Liver (tissue), 9 donors: ENCODE data around the gene MAML3. TPM values are rescaled to one million over a fixed set of nuclear protein-coding genes. Genes with fewer than 3 reads are reported as not detected.

Experiments used
- DNase-seq: peaks from one replicate; pipeline ENCODE4 v3.0.0-alpha.2; 2017; ENCODE audit warnings: low spot score
- H3K27ac ChIP-seq, 2 donors: one replicate each; pipeline ENCODE4 v1.7.0; 2013; ENCODE audit warnings: inconsistent platforms in 2 of 2, low read length in 2 of 2, control low read depth in 1 of 2, low read depth in 1 of 2, mild to moderate bottlenecking in 1 of 2
- H3K27me3 ChIP-seq, 4 donors: one replicate each; pipeline versions ENCODE4 v1.6.1 to v1.7.0; 2013; ENCODE audit warnings: low read length in 3 of 4, inconsistent platforms in 1 of 4, mild to moderate bottlenecking in 1 of 4, moderate library complexity in 1 of 4; ENCODE audit not compliant: control insufficient read depth in 4 of 4, insufficient read depth in 4 of 4
- H3K36me3 ChIP-seq, 4 donors: one replicate each; pipeline versions ENCODE4 v1.6.1 to v1.7.0; 2013; ENCODE audit warnings: low read length in 3 of 4, mild to moderate bottlenecking in 3 of 4, low read depth in 1 of 4, moderate library complexity in 1 of 4; ENCODE audit not compliant: control insufficient read depth in 4 of 4, insufficient read depth in 3 of 4
- H3K4me1 ChIP-seq, 4 donors: one replicate each; pipeline versions ENCODE4 v1.6.1 to v1.7.0; 2013; ENCODE audit warnings: low read length in 3 of 4, mild to moderate bottlenecking in 3 of 4, moderate library complexity in 1 of 4; ENCODE audit not compliant: control insufficient read depth in 4 of 4, insufficient read depth in 4 of 4
- H3K4me3 ChIP-seq, 3 donors: one replicate each; pipeline versions ENCODE4 v1.6.1 to v1.7.0; 2013; ENCODE audit warnings: low read length in 3 of 3, control low read depth in 1 of 3, low read depth in 1 of 3, mild to moderate bottlenecking in 1 of 3
- H3K9ac ChIP-seq, 2 donors: one replicate each; pipeline ENCODE4 v1.7.0; 2013; ENCODE audit warnings: low read length in 2 of 2, mild to moderate bottlenecking in 2 of 2, moderate library complexity in 2 of 2, control low read depth in 1 of 2, low read depth in 1 of 2
- H3K9me3 ChIP-seq, 4 donors: one replicate each; pipeline versions ENCODE4 v1.6.1 to v1.7.0; 2013; ENCODE audit warnings: low read length in 3 of 4; ENCODE audit not compliant: control insufficient read depth in 4 of 4
- EGR1 ChIP-seq, 2 donors: IDR thresholded peaks; 2 replicates each; pipeline ENCODE4 v1.6.1; 2016 to 2018; ENCODE audit warnings: antibody characterized with exemption in 2 of 2, low read depth in 2 of 2
- FOXA1 ChIP-seq: IDR thresholded peaks from 2 replicates; pipeline ENCODE4 v1.6.1; 2016; ENCODE audit warnings: antibody characterized with exemption
- FOXA2 ChIP-seq: IDR thresholded peaks from 2 replicates; pipeline ENCODE4 v1.6.1; 2016; ENCODE audit warnings: antibody characterized with exemption
- GABPA ChIP-seq, 2 donors: IDR thresholded peaks in 1 of 2; conservative IDR thresholded peaks in 1 of 2; 2 replicates each; pipeline ENCODE4 v1.6.1; 2016; ENCODE audit warnings: antibody characterized with exemption in 2 of 2, mild to moderate bottlenecking in 1 of 2, moderate library complexity in 1 of 2
- HNF4G ChIP-seq: IDR thresholded peaks from 2 replicates; pipeline ENCODE4 v1.6.1; 2016; ENCODE audit warnings: antibody characterized with exemption
- JUND ChIP-seq, 2 donors: IDR thresholded peaks; 2 replicates each; pipeline ENCODE4 v1.6.1; 2016; ENCODE audit warnings: antibody characterized with exemption in 2 of 2
- NR2F2 ChIP-seq: IDR thresholded peaks from 2 replicates; pipeline ENCODE4 v1.6.1; 2016; ENCODE audit warnings: antibody characterized with exemption
- RAD21 ChIP-seq, 2 donors: IDR thresholded peaks; 2 replicates each; pipeline ENCODE4 v1.6.1; 2016; ENCODE audit warnings: antibody characterized with exemption in 2 of 2, mild to moderate bottlenecking in 2 of 2
- SP1 ChIP-seq: IDR thresholded peaks from 2 replicates; pipeline ENCODE4 v1.6.1; 2018; ENCODE audit warnings: antibody characterized with exemption, mild to moderate bottlenecking
- TAF1 ChIP-seq: conservative IDR thresholded peaks from 2 replicates; pipeline ENCODE4 v1.6.1; 2016; ENCODE audit warnings: antibody characterized with exemption, mild to moderate bottlenecking
- YY1 ChIP-seq: IDR thresholded peaks from 2 replicates; pipeline ENCODE4 v1.6.1; 2016; ENCODE audit warnings: antibody characterized with exemption, mild to moderate bottlenecking
- WGBS: extraction: QIAGEN DNeasy Blood & Tissue Kit; methylation state at CpG from one replicate; pipeline ENCODE4 v1.1.7; 2013; 5-methylcytosine and 5-hydroxymethylcytosine counted together
- polyA plus RNA-seq, 2 donors: library from polyadenylated mRNA; stranded (reverse) in 1 of 2; unstranded in 1 of 2; fragments of 200-250 nt in 1 of 2; fragments of >200 nt in 1 of 2; fragmentation: Nextera tagmentation in 1 of 2; extraction: Ambion mirVana in 1 of 2; gene quantifications; one replicate each; pipeline versions ENCODE4 v1.2.1 to v1.2.3, GENCODE V29; 2013 to 2015
- total RNA-seq, 2 donors: library from RNA; depleted of rRNA; stranded (reverse); fragments of >200 nt; gene quantifications; one replicate each; pipeline ENCODE4 v1.2.3, GENCODE V29; 2014
- TF ChIP-seq, protein P1 (sequence below): IDR thresholded peaks from 2 replicates; pipeline ENCODE4 v1.6.1; 2016; ENCODE audit warnings: antibody characterized with exemption
- TF ChIP-seq, protein P2 (sequence below): IDR thresholded peaks from 2 replicates; pipeline ENCODE4 v1.6.1; 2016; ENCODE audit warnings: antibody characterized with exemption
- TF ChIP-seq, protein P3 (sequence below): fragments of 150-350 bp; IDR thresholded peaks from 2 replicates; pipeline ENCODE4 v1.5.1; 2017; ENCODE audit warnings: improper control_type of control experiment, low read depth, low read length; ENCODE audit not compliant: missing input control
- TF ChIP-seq, protein P4 (sequence below): IDR thresholded peaks from 2 replicates; pipeline ENCODE4 v1.6.1; 2016; ENCODE audit warnings: antibody characterized with exemption
- donor health status: healthy.
- donor health status: healthy.
- donor health status: healthy.
- donor health status: healthy.
- donor health status: healthy.

Gene MAML3
- total and polyA plus RNA-seq, 4 donors, result 1.3 to 4.3 (median 2.7) TPM

DNA sequence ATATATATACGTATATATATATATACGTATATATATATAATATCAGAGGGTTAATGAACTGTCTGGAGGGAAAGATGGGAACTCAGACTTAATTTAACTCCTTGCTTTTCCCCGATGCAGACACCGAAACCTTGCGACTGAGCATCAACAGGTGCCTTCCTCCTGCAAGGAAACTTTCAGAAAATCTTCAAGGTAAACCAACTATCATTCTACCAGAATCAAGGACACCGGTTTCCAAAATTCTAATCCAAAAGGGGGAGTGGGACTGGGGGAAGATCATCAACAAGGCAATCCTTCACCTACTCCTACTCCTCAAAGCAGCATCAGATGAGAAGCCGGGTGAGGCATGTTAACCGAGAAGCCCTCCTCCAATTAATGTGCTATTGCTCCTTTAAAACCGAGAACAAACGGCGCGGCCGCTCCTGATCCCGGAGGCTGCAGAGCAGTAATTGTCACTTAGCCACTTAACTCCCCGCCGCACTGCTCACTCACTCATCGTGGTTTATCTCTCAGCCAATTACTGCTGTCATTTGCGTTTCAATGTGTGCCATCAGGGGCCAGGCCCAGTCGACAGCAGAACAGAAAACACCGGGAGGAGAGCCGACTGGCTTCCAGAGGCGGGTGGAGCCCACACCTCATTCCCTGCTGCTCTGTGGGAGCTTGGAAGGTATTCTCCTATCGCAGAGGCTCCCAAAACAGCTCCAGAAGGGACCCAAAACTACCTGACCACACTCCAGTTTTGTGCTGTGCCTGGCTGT lies 61.7 kb downstream of the MAML3 start:
- H3K4me3 ChIP-seq, result peak overlapping the region in 1 of 3 donors; percentile 18

DNA sequence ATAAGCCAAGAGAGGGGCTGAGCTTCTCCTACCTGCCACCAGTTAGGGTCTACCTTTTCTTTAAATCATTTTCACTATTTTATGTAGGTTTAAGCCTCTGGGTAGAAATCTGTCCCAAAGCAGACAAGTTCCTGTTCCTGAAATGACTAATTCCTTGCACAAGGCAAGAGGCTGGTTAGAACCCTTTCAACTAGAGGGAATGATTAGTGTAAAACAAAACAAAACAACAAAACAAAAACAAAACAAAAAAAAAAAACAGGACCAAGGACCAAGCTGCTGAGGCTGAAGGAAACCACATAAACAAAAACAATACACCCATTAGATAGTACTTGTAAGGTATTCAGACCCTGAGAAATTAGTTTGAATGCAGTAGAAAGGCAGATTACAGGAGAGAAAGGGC lies 62.7 kb downstream of the MAML3 start:
- H3K4me1 ChIP-seq, result peaks cover 3 to 18% (median 13%) of the 10 kb centered on the region in 4 donors
- H3K27ac ChIP-seq, result no peak overlapping the region
- H3K4me3 ChIP-seq, result no peak overlapping the region

More for the DNA sequence above, 61.7 kb downstream of the MAML3 start:
- Histone ChIP-seq H3K27me3 (no peaks in the 10 kb centered on the region), H3K27ac (peak overlapping the region in 1 of 2 donors; percentile 42), H3K4me1 (peaks cover 5 to 18% (median 13%) of the 10 kb centered on the region in 4 donors), H3K9ac (no peak overlapping the region), H3K9me3 (no peaks in the 10 kb centered on the region), H3K36me3 (no peaks in the 10 kb centered on the region)
- TF ChIP-seq YY1 (no peak), GABPA (IDR thresholded peaks at IDR 0.05 in 1 of 2, conservative IDR thresholded peaks at IDR 0.05 in 1 of 2) (no peak), RAD21 (IDR thresholded peaks at IDR 0.05) (peak in 1 of 2 donors; percentile 4), EGR1 (IDR thresholded peaks at IDR 0.05; ENCODE audit: low read depth in 2 of 2) (no peak), JUND (IDR thresholded peaks at IDR 0.05) (no peak)
- TF ChIP-seq, protein P1, sequence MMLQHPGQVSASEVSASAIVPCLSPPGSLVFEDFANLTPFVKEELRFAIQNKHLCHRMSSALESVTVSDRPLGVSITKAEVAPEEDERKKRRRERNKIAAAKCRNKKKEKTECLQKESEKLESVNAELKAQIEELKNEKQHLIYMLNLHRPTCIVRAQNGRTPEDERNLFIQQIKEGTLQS, result no peak
- peak; percentile 37 for DNase-seq
- WGBS, result 36% methylated on average over 23 of the region's 23 CpGs

More for the DNA sequence above, 62.7 kb downstream of the MAML3 start:
- no peaks in the 10 kb centered on the region for H3K9me3 ChIP-seq
- H3K27me3 ChIP-seq, result no peaks in the 10 kb centered on the region
- TF ChIP-seq, protein P2, sequence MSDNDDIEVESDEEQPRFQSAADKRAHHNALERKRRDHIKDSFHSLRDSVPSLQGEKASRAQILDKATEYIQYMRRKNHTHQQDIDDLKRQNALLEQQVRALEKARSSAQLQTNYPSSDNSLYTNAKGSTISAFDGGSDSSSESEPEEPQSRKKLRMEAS, result no peak
- TF ChIP-seq TAF1, result no peak
- no peak for TF ChIP-seq FOXA1
- TF ChIP-seq, protein P3, sequence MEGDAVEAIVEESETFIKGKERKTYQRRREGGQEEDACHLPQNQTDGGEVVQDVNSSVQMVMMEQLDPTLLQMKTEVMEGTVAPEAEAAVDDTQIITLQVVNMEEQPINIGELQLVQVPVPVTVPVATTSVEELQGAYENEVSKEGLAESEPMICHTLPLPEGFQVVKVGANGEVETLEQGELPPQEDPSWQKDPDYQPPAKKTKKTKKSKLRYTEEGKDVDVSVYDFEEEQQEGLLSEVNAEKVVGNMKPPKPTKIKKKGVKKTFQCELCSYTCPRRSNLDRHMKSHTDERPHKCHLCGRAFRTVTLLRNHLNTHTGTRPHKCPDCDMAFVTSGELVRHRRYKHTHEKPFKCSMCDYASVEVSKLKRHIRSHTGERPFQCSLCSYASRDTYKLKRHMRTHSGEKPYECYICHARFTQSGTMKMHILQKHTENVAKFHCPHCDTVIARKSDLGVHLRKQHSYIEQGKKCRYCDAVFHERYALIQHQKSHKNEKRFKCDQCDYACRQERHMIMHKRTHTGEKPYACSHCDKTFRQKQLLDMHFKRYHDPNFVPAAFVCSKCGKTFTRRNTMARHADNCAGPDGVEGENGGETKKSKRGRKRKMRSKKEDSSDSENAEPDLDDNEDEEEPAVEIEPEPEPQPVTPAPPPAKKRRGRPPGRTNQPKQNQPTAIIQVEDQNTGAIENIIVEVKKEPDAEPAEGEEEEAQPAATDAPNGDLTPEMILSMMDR, result no peak
- TF ChIP-seq FOXA2, result no peak
- no peak for TF ChIP-seq HNF4G
- TF ChIP-seq, protein P1, result no peak
- no peak for TF ChIP-seq NR2F2
- TF ChIP-seq SP1, result no peak
- TF ChIP-seq, protein P4, sequence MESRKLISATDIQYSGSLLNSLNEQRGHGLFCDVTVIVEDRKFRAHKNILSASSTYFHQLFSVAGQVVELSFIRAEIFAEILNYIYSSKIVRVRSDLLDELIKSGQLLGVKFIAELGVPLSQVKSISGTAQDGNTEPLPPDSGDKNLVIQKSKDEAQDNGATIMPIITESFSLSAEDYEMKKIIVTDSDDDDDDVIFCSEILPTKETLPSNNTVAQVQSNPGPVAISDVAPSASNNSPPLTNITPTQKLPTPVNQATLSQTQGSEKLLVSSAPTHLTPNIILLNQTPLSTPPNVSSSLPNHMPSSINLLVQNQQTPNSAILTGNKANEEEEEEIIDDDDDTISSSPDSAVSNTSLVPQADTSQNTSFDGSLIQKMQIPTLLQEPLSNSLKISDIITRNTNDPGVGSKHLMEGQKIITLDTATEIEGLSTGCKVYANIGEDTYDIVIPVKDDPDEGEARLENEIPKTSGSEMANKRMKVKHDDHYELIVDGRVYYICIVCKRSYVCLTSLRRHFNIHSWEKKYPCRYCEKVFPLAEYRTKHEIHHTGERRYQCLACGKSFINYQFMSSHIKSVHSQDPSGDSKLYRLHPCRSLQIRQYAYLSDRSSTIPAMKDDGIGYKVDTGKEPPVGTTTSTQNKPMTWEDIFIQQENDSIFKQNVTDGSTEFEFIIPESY, result no peak
- no peak for TF ChIP-seq YY1
- no peak for TF ChIP-seq RAD21 (IDR thresholded peaks at IDR 0.05)
- no peak for DNase-seq
- H3K36me3 ChIP-seq, result no peaks in the 10 kb centered on the region
- H3K9ac ChIP-seq, result no peak overlapping the region
